SH-SY5Y (cell line): ENCODE measurements around the gene CCL17.

Source experiments
- GATA2 ChIP-seq: IDR thresholded peaks from 2 replicates; pipeline ENCODE4 v1.6.1; 2011; ENCODE audit warnings: mild to moderate bottlenecking, low read depth, low read length
- GATA3 ChIP-seq: IDR thresholded peaks from 2 replicates; pipeline ENCODE4 v1.6.1; 2011; ENCODE audit warnings: low read depth, mild to moderate bottlenecking, low read length, moderate library complexity

Gene CCL17

GRCh38 chr16:57403965-57404817, at the start of gene CCL17:
Gene CCL17 (plus strand): TSS chr16:57404767. CDS start chr16:57413933, 9,166 bp downstream.
- TF ChIP-seq GATA3 (no peak), GATA2 (no peak)

GRCh38 chr16:57355898-57356414, 48.6 kb upstream of the CCL17 start:
- no peak for TF ChIP-seq GATA2
- no peak for TF ChIP-seq GATA3

- no peak for TF ChIP-seq GATA2
- no peak for TF ChIP-seq GATA3
These were observed 48.0 kb upstream of the CCL17 start for GRCh38 chr16:57356547-57356946.

DNA sequence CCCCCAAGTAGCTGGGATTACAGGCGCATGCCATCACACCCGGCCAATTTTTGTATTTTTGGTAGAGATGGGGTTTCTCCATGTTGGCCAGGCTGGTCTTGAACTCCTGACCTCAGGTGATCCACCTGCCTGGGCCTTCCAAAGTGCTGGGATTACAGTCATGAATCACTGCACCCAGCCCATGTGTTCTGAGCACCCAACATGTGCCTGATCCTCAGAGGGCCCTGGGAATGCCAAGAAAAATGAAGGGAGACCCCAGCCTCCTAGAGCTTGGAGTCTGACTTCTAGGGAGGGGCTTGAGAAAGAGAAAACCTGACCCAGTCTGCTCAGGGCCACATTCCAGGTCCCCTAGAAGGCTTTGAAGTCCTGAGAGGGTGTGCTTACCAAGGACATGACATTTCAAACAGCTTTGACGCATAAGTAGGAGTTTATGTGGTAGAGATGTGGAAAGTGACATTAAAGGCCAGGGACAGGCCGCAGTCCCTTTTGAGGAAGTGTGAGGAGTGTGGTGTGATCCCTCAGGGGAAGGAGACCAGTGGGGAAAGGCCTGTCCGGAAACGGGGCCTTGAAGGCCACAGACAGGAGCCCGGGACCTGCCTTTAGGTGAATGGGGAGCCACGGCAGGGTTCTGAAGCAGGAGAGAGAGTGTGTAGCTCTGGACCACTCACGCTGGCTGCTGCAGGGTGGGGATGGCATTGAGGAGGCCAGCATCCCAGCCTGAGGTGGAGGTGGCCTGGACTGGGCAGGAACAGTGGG, 47.1 kb upstream of the CCL17 start:
- TF ChIP-seq GATA3 = no peak
- no peak for TF ChIP-seq GATA2

DNA sequence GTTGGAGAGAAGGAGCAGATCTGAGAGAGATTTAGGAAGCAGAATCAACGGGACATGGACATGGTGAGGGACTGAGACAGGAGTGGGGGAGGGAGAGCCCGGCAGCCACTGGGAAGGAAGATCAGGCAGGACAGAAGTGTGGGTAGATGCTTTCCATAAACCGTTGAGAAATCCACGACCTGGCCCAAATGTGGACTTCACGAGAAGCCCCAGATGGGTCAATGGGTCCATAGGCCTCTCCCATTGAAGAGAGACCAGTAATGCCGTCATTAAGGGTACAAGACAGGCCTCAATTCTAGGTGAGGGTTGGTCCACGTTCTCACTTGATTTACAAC, 46.5 kb upstream of the CCL17 start:
- TF ChIP-seq GATA2 (no peak), GATA3 (no peak)

DNA sequence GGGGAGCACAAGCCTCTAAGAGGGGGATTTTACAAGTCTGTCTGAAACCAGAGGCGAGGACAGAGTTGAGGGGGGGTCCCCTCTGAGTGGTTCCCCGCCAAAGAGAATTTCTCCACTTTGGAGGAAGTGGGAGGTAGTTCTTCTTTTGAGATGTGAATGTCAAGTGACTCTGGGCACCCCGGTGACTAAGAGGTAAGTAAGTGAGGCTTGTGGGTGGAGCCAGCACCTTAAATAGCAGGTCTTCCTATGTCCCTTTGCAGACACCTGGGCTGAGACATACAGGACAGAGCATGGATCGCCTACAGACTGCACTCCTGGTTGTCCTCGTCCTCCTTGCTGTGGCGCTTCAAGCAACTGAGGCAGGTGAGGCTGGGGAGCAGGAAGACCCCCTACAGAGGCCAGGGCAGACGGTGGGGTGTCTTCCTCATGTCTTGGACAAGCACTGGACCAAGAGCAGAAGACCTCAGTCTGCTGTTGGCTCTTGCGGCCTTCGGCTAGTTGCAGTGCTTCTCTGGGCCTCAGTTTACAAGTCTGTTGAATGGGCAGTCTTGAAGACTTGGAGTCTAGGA, 46.0 kb upstream of the CCL17 start, which contains the start of gene CCL22:
Gene CCL22, plus strand, starts transcription at position 257 of the 569 bp plus-strand sequence. Its CDS starts 34 bp downstream, at position 291.
- TF ChIP-seq GATA2 (no peak), GATA3 (no peak)

DNA sequence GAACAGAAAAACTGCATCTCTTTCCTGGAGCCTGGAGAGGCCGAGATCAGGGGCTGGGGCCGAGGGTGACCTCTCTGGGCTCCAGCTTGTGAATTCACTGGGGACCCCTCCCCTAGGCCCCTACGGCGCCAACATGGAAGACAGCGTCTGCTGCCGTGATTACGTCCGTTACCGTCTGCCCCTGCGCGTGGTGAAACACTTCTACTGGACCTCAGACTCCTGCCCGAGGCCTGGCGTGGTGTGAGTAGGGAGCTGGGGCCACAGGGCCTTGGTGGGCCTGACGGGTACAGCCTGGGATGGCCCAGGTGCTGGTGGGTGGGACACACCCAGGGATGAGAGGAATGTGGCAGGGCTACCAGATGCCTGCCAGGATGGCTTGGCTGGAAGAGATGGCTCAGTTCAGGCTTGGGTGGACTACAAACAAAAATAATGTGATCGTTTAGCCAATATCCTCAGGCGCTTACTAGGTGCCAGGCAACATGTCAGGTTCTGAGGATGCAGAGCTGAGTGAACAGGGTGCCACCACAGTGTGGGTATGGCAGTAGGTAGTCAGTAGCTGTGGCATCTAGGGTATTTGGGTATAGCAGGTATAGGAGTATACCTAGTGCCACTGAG, 44.1 kb upstream of the CCL17 start:
- TF ChIP-seq GATA2 = no peak
- TF ChIP-seq GATA3 = no peak

DNA sequence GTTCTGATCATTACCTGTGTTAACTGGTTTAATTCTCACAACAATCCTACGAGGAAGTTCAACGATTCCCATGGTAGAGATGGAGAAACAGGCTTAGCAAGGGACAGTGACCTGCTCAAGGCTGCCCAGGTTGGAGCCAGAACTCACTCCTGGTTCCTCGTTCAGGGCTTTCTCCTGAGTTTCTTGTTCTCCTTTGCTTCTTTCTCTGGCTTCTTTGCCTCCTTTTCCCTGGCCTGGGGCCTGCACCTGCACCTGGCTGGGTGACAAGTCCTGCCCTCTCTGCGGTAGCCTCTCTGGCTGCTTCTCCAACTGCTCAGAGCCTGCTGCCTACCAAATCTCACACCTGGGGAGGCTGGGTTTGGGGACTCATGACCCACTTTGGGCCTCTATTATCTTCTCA, 43.2 kb upstream of the CCL17 start:
- no peak for TF ChIP-seq GATA3
- TF ChIP-seq GATA2 = no peak

- TF ChIP-seq GATA3 = no peak
- TF ChIP-seq GATA2 = no peak
These were observed 40.4 kb upstream of the CCL17 start for GRCh38 chr16:57364143-57364542.

DNA sequence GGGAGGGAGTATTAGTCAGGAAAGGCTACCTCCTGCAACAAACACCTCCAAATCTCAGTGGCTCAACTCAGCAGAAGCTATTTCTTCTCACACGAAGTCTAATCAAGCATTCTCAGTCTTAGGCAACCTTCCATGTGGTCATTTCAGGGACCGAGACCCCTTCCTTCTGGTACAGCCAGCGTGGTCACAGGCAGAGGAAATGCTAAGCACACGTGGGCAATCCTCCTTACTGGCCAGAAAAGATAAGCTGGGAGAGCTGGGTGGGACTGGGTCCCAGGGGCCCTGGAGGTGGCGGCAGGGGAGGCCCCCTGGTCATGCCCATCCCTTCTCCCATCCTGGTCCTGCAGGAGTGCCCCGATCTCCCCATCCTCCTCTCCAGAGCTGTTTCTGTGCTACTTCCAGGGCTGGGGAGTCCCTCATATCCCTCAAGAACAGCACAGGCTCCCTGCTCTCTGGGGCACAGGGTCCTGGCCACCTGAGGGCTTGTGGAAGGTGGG, 38.0 kb upstream of the CCL17 start:
- TF ChIP-seq GATA3 (no peak), GATA2 (no peak)

DNA sequence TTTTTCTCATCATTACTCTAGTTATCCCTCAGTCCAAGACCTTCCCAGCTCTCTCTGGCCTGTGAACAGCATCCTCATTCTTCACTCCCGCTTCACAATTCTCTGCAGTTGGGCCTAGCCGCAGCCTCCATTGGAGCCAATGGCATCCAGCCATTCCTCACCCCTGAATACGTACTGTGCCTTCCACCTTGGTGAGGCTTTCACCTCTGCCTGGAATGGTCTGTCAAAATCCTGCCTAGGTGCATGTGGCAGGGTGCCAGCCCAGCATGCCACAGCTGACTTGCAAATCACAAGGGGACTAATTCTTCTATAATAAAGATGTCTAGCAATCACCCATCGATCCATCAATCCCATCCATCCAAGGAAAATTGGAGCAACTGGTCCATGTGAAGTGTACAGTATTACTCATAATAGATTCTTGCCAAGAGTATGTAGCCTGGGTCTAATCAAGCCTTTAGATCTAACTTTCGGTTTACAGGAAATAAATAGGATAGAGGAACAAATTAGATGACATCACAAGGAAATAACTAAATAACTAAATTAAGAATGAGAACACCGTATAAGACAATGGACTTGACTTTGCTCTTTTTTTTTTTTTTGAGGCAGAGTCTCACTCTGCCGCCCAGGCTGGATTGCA, 37.3 kb upstream of the CCL17 start:
- TF ChIP-seq GATA3 (no peak), GATA2 (no peak)

GRCh38 chr16:57371494-57372371, 32.8 kb upstream of the CCL17 start:
- no peak for TF ChIP-seq GATA2
- no peak for TF ChIP-seq GATA3
